DOHH2 (cell line): ENCODE results near the gene SLC51A.

ENCODE experiments used
- H3F3A ChIP-seq: fragments of 200-600 bp; sonication (generic), shearing (Covaris generic); 2 replicates; pipeline ENCODE4 v1.6.0; 2016; ENCODE audit warnings: antibody characterized with exemption, mild to moderate bottlenecking; ENCODE audit not compliant: control insufficient read depth, insufficient read depth
- H3K27ac ChIP-seq: fragments of 200-600 bp; sonication (generic); 2 replicates; pipeline ENCODE4 v1.5.1; 2014; ENCODE audit warnings: low read depth, mild to moderate bottlenecking, low read length, moderate library complexity
- H3K27me3 ChIP-seq: fragments of 200-600 bp; sonication (generic); 2 replicates; pipeline ENCODE4 v1.6.1; 2014; ENCODE audit warnings: mild to moderate bottlenecking, low read length, mixed read lengths; ENCODE audit not compliant: control insufficient read depth
- H3K36me3 ChIP-seq: fragments of 200-600 bp; sonication (generic); 2 replicates; pipeline ENCODE4 v1.6.1; 2014; ENCODE audit warnings: mild to moderate bottlenecking, low read length, moderate library complexity, mixed read lengths; ENCODE audit not compliant: control insufficient read depth
- H3K4me1 ChIP-seq: fragments of 200-600 bp; sonication (generic); 2 replicates; pipeline ENCODE4 v1.6.1; 2014; ENCODE audit warnings: mild to moderate bottlenecking, low read length, mixed read lengths; ENCODE audit not compliant: control insufficient read depth
- H3K4me2 ChIP-seq: fragments of 200-600 bp; sonication (generic); 2 replicates; pipeline ENCODE4 v1.6.0; 2014; ENCODE audit warnings: mild to moderate bottlenecking, low read length, moderate library complexity
- H3K4me3 ChIP-seq: fragments of 200-600 bp; sonication (generic); 2 replicates; pipeline ENCODE4 v1.5.1; 2014; ENCODE audit warnings: mild to moderate bottlenecking, low read length, mixed read lengths
- H3K79me2 ChIP-seq: fragments of 200-600 bp; sonication (generic); 2 replicates; pipeline ENCODE4 v1.6.1; 2014; ENCODE audit warnings: mild to moderate bottlenecking, low read length, mixed read lengths; ENCODE audit not compliant: control insufficient read depth
- H3K9me2 ChIP-seq: fragments of 200-600 bp; sonication (generic); replicated peaks from 2 replicates; pipeline ENCODE4 v1.6.1; 2014; ENCODE audit warnings: mild to moderate bottlenecking, low read length, mixed read lengths; ENCODE audit not compliant: control insufficient read depth
- H3K9me3 ChIP-seq: fragments of 200-600 bp; sonication (generic); 2 replicates; pipeline ENCODE4 v1.6.1; 2014; ENCODE audit warnings: antibody characterized with exemption, low read length, mixed read lengths; ENCODE audit not compliant: control insufficient read depth, insufficient read depth
- H4K20me1 ChIP-seq: fragments of 200-600 bp; sonication (generic); 2 replicates; pipeline ENCODE4 v1.6.0; 2014; ENCODE audit warnings: low read depth, mild to moderate bottlenecking, antibody characterized with exemption, low read length, moderate library complexity; ENCODE audit not compliant: control insufficient read depth, insufficient read depth
- EZH2phosphoT487 ChIP-seq: fragments of 200-600 bp; sonication (generic); IDR thresholded peaks from 2 replicates; pipeline ENCODE4 v1.6.1; 2017; ENCODE audit warnings: borderline replicate concordance, mild to moderate bottlenecking, antibody characterized with exemption, low read length, moderate library complexity, mixed read lengths
- TF ChIP-seq, protein P1 (sequence below): fragments of 200-600 bp; sonication (generic); IDR thresholded peaks from one replicate; pipeline ENCODE4 v1.5.1; 2014; ENCODE audit warnings: antibody characterized with exemption, mild to moderate bottlenecking, low read depth, low read length; ENCODE audit not compliant: poor library complexity, severe bottlenecking

The SLC51A gene

DNA sequence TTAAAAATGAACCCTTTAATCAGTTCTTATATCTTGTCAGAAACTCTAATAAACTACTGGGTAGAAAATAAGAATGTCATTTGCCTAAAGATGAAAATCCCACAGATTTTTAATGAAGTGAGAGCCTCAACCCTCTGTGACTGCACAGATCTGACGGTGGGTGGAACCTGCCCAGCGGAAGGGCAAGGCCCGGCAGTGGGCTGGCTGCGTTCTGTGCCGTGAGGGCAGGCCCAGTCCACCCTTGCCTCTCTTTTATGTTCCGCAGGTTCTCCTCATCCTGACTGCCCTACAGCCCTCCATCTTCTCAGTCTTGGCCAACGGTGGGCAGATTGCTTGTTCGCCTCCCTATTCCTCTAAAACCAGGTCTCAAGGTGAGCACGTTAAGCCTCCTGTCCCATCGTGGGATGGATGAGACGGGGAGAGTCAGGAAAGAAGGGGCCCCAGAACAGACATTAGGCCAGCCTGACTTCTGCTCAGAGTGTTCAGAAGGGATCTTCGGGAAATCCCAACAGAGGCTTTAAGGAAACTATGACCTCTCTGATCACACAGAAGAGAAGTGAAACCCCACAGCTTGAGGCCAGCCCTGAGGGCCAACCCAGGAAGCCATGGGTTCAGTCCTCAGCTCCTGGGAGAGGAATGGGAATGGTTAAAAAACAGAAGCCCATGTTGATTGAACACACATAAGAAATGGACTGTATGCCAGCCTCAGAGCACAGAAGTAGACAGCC lies 16.0 kb downstream of the SLC51A start:
- H3K9me2 ChIP-seq, result no peaks in the 10 kb centered on the region
- TF ChIP-seq, protein P1, sequence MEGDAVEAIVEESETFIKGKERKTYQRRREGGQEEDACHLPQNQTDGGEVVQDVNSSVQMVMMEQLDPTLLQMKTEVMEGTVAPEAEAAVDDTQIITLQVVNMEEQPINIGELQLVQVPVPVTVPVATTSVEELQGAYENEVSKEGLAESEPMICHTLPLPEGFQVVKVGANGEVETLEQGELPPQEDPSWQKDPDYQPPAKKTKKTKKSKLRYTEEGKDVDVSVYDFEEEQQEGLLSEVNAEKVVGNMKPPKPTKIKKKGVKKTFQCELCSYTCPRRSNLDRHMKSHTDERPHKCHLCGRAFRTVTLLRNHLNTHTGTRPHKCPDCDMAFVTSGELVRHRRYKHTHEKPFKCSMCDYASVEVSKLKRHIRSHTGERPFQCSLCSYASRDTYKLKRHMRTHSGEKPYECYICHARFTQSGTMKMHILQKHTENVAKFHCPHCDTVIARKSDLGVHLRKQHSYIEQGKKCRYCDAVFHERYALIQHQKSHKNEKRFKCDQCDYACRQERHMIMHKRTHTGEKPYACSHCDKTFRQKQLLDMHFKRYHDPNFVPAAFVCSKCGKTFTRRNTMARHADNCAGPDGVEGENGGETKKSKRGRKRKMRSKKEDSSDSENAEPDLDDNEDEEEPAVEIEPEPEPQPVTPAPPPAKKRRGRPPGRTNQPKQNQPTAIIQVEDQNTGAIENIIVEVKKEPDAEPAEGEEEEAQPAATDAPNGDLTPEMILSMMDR, result no peak
- TF ChIP-seq EZH2phosphoT487, result no peak
- H3K27ac ChIP-seq, result no peak overlapping the region
- H3F3A ChIP-seq, result no peaks in the 10 kb centered on the region
- no peaks in the 10 kb centered on the region for H3K4me1 ChIP-seq
- H3K79me2 ChIP-seq, result no peaks in the 10 kb centered on the region
- no peaks in the 10 kb centered on the region for H3K27me3 ChIP-seq
- H3K4me3 ChIP-seq, result no peak overlapping the region
- H4K20me1 ChIP-seq, result no peaks in the 10 kb centered on the region
- H3K4me2 ChIP-seq, result no peak overlapping the region
- H3K9me3 ChIP-seq, result no peaks in the 10 kb centered on the region
- H3K36me3 ChIP-seq, result no peaks in the 10 kb centered on the region

DNA sequence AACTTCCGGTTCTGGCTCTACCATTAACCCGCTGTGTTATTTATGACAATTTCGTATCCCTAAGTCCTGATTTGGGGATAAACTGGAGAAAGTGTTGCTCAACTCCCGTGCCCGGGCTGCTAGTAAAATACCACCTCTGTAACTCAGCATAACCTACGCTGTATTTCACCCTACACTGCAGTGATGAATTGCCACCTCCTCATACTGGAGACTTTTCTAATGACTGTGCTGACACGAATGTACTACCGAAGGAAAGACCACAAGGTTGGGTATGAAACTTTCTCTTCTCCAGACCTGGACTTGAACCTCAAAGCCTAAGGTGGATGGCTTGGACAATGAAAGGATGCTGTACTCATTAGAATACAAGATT lies 16.5 kb downstream of the SLC51A start:
- Histone ChIP-seq H3F3A (no peaks in the 10 kb centered on the region), H3K27ac (no peak overlapping the region), H3K36me3 (no peaks in the 10 kb centered on the region), H3K4me1 (no peaks in the 10 kb centered on the region), H3K4me3 (no peak overlapping the region), H3K9me2 (no peaks in the 10 kb centered on the region), H3K79me2 (no peaks in the 10 kb centered on the region), H3K9me3 (no peaks in the 10 kb centered on the region), H4K20me1 (no peaks in the 10 kb centered on the region), H3K27me3 (no peaks in the 10 kb centered on the region), H3K4me2 (no peak overlapping the region)
- TF ChIP-seq, protein P1, result no peak
- no peak for TF ChIP-seq EZH2phosphoT487

DNA sequence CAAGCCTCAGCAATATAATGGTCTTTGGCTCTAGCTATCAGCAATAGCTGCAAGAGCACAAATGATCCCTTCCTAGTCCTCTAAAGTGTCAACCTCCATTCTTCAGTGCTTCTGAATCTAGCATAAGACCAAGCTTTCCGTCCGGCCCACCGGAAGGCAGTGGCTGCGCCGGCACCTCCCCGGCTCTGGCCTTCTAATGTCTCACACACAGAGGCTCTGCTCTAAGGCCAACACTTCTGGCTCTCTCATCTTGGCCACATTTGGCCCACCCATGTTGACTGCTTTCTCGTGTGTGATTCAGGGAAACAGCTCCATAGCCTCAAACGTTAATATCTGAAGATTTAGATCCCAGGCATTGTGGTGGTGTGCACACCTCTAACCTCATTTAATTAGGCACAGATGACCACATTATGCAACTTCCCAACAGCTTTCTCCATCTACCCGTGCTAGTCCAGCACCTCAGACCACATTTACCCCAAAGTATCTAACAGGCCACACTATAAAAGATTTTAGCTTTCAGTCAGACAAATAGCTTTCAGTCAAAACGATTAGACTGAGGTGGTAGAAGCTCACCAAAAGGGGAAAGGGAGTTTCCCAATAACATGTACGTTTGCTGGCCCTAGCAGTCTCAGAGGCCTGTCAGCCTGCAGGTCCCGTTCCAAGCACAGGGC lies 19.3 kb downstream of the SLC51A start:
- no peaks in the 10 kb centered on the region for H4K20me1 ChIP-seq
- no peaks in the 10 kb centered on the region for H3K79me2 ChIP-seq
- no peaks in the 10 kb centered on the region for H3F3A ChIP-seq
- no peaks in the 10 kb centered on the region for H3K9me3 ChIP-seq
- H3K9me2 ChIP-seq, result no peaks in the 10 kb centered on the region
- no peaks in the 10 kb centered on the region for H3K4me1 ChIP-seq
- H3K4me2 ChIP-seq, result no peak overlapping the region
- TF ChIP-seq EZH2phosphoT487, result no peak
- TF ChIP-seq, protein P1, result no peak
- H3K36me3 ChIP-seq, result no peaks in the 10 kb centered on the region
- no peak overlapping the region for H3K4me3 ChIP-seq
- H3K27me3 ChIP-seq, result no peaks in the 10 kb centered on the region
- no peak overlapping the region for H3K27ac ChIP-seq
